GM21723 (cell line): ENCODE data around the gene HSD17B13.
"Not testable (repeated sequence)": the region's sequence is repeated elsewhere in the genome, so short reads cannot be mapped to it uniquely, and the experiment has no call there.

ENCODE experiments used
- ATAC-seq: cut with Tn5 transposase; IDR thresholded peaks from one replicate; pipeline ENCODE4 v1.9.1; 2021; ENCODE audit warnings: mild to moderate bottlenecking, moderate library complexity; ENCODE audit not compliant: unreplicated experiment

The HSD17B13 gene

DNA sequence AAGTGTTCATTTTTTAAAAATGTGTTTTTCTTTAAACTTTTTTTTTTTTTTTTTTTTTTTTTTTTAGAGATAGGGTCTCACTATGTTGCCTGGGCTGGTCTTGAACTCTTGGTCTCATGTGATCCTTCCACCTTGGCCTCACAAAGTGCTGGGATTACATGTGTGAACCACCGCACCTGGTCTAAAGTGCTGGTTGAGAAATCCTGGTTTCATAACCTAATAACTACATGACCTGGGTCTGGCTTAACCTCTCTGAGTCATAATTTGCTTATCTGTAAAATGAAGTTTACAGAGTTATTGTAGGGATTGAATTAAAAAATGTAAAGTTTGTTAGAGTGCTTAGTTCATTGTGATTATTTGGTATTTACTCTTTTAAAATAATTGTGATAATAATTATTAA lies 5.2 kb downstream of the HSD17B13 start:
- no peak for ATAC-seq

- no peak for ATAC-seq
These were observed 5.7 kb downstream of the HSD17B13 start for GRCh38 chr4:87316961-87317360.

- not testable (repeated sequence) for ATAC-seq
These were observed 7.7 kb downstream of the HSD17B13 start for GRCh38 chr4:87315000-87315399.

GRCh38 chr4:87313756-87314155 lies 8.9 kb downstream of the HSD17B13 start:
- ATAC-seq: no peak

GRCh38 chr4:87311684-87312083 lies 11.0 kb downstream of the HSD17B13 start:
- ATAC-seq: no peak

DNA sequence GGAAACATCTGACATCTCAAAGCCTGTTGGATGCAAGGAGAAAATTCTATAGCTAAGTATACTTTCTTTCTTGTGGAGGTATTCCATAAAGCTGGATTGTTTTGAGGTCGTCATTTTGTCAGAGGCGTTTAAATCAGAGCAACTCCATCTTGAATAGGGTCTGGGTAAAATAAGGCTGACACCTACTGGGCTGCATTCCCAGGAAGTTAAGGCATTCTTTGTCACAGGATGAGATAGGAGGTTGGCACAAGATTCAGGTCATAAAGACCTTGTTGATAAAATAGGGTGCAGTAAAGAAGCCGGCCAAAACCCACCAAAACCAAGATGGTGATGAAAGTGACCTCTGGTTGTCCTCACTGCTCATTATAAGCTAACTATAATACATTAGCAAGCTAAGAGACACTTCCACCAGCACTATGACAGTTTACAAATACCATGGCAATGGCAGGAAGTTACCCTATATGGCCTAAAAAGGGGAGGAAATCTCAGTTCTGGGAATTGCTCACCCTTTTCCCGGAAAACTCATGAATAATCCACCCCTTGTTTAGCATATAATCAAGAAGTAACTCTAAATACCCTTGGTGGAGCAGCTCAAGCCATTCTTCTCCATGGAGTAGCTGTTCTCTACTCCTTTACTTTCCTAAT lies 11.9 kb downstream of the HSD17B13 start:
- no peak for ATAC-seq

- no peak for ATAC-seq
These were observed 13.1 kb downstream of the HSD17B13 start for GRCh38 chr4:87309625-87310024.

- no peak for ATAC-seq
These were observed 16.6 kb downstream of the HSD17B13 start for GRCh38 chr4:87306056-87306455.

DNA sequence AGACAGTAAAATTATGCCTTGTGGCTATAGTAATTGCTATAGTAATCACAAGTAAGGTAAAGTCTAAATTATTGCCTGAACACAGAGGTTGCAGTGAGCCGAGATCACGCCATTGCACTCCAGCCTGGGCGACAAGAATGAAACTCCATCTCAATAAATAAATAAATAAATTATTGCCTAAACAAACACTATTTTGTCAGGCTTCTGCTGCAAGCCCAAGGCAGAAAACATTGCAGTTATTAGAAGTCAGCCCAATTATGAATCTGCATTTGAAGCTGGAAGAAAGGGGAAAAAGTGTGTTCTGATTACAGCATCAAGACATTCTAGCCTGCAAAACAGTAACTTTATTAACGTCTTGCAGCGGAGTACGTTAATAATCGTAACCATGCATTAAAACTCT lies 17.1 kb downstream of the HSD17B13 start:
- ATAC-seq: no peak

DNA sequence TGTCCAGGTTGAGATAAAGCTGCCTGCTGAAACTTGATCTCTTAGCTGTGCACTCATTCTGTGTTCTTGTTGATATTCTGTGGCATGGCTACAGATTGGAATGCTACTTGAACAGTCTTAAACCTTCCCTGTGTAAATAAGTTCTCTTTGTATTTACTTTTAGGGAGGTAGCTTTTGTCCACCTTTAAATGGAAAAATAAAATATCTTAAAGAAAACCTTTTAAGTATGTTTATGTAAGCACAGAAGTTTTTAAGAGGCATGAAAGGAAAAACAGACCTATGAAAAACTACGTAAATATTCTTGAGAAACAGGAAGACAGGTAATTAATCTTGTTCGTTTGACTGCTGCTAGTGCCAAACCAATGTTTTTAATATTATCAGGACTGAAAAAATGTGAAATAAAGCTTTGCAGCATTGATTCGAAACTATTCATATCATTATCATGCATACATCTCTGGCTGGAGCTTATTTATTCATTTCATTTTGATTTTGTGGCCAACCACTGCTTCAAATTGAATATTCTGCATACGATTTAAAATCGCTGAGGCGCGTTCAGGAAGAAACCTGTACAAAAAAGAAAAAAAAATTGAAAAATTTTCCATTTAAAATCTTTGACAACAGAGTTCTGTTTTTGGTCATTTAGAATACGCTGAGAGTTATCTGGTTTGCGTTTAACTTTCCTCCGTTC lies 17.8 kb downstream of the HSD17B13 start:
- no peak for ATAC-seq

GRCh38 chr4:87299898-87300297 lies 22.8 kb downstream of the HSD17B13 start:
- no peak for ATAC-seq

GRCh38 chr4:87298362-87298761 lies 24.3 kb downstream of the HSD17B13 start:
- no peak for ATAC-seq

- not testable (repeated sequence) for ATAC-seq
These were observed 27.8 kb downstream of the HSD17B13 start for GRCh38 chr4:87294911-87295310.

GRCh38 chr4:87293889-87294288 lies 28.8 kb downstream of the HSD17B13 start:
- not testable (repeated sequence) for ATAC-seq

GRCh38 chr4:87286970-87287369 lies 35.7 kb downstream of the HSD17B13 start:
- no peak for ATAC-seq

DNA sequence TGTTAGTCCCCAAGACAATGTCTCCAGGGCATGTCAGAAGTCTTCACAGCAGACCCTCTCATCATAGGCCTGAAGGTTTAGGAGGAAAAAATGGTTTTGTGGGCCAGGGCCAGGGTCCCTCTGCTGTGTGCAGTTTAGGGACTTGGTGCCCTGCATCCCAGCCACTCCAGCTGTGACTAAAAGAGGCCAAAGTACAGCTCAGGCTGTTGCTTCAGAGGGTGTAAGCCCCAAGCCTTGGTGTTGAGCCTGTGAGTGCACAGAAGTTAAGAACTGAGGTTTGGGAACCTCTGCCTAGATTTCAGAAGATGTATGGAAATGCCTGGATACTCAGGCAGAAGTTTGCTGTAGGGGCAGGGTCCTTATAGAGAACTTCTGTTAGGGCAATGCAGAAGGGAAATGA lies 38.4 kb downstream of the HSD17B13 start:
- ATAC-seq: not testable (repeated sequence)

- ATAC-seq: no peak
These were observed 39.5 kb downstream of the HSD17B13 start for GRCh38 chr4:87283151-87283550.

- ATAC-seq: no peak
These were observed 41.1 kb downstream of the HSD17B13 start for GRCh38 chr4:87281603-87282002.

- no peak for ATAC-seq
These were observed 44.3 kb downstream of the HSD17B13 start for GRCh38 chr4:87278335-87278794.

GRCh38 chr4:87275311-87275710 lies 47.4 kb downstream of the HSD17B13 start:
- ATAC-seq: no peak

GRCh38 chr4:87274803-87275202 lies 47.9 kb downstream of the HSD17B13 start:
- ATAC-seq: no peak

- ATAC-seq: no peak
These were observed 48.4 kb downstream of the HSD17B13 start for GRCh38 chr4:87274327-87274726.

GRCh38 chr4:87270825-87271224 lies 51.9 kb downstream of the HSD17B13 start:
- ATAC-seq: no peak
